ENCODE results near the gene CTIF. TPM values are rescaled to one million over a fixed set of nuclear protein-coding genes. Genes with fewer than 3 reads are reported as not detected.

The CTIF gene
- total RNA-seq, 1 experiment from 2014 or later, result 26.5 TPM

DNA sequence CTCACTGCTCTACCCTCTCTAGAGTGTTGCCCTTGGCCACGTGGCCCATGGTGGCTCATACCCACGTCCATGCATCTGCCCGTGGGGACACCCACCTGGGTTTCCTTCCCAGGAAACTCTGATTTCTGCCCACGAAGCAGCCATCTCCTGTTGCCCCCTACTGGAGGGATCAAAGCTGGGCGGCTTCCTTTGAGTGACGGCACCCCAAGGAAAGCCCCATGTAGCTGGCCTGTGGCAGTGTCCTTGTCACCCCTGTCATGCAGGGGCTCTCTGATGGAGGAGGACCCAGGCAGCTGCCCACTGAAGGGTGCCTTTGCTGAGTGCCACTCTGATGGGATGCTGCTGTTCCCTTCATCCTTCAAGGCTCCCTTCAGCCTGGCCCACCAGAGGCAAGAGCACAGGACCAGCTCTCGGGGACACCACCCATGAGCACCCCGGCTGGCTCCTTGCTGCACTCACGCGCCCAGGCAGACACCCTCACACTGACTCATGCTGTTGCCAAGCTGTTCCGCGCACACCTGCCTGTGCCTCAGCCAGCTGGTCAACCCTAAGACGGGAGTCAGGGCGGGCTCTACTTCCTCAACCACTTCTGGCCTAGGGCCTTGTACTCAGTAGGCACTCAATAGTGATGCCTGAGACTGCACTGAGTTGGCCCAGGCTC, 101.1 kb downstream of the CTIF start:
- Histone ChIP-seq H3K4me3 (ENCODE audit: low read depth in 2 of 2, low read length in 2 of 2) (no peak overlapping the region), H3K4me1 (ENCODE audit: control insufficient read depth, insufficient read depth, low read length) (no peaks in the 10 kb centered on the region; the same call in 1 of the 2 replicates), H3K36me3 (ENCODE audit: control insufficient read depth, insufficient read depth, low read length) (no peaks in the 10 kb centered on the region), H3K27ac (ENCODE audit: low read length) (no peak overlapping the region), H3K27me3 (ENCODE audit: control insufficient read depth, insufficient read depth, low read length) (no peaks in the 10 kb centered on the region), H3K9me3 (ENCODE audit: control insufficient read depth, insufficient read depth, low read depth, low read length) (no peaks in the 10 kb centered on the region)
- no peak for DNase-seq (ENCODE audit: low read depth, low spot score)
- CTCF ChIA-PET, result interaction anchor here (0.5 kb wide), 1 partner anchor 11 kb away, joined by 3 read pairs; no protein-coding TSS in a partner anchor
- ATAC-seq, result no peak
- in situ Hi-C loops (cut with HindIII; ENCODE audit: low pct_unique_long_range_greater_than_20kb, low sequenced_read_pairs), result no loop called here
- intact Hi-C loops (cut with micrococcal nuclease; ENCODE audit: unreplicated experiment), result no loop called here
- TF ChIP-seq SIN3A (IDR thresholded peaks at IDR 0.05; ENCODE audit: borderline replicate concordance, insufficient read depth, low read depth, low read length), result no peak
- TF ChIP-seq, protein P1, sequence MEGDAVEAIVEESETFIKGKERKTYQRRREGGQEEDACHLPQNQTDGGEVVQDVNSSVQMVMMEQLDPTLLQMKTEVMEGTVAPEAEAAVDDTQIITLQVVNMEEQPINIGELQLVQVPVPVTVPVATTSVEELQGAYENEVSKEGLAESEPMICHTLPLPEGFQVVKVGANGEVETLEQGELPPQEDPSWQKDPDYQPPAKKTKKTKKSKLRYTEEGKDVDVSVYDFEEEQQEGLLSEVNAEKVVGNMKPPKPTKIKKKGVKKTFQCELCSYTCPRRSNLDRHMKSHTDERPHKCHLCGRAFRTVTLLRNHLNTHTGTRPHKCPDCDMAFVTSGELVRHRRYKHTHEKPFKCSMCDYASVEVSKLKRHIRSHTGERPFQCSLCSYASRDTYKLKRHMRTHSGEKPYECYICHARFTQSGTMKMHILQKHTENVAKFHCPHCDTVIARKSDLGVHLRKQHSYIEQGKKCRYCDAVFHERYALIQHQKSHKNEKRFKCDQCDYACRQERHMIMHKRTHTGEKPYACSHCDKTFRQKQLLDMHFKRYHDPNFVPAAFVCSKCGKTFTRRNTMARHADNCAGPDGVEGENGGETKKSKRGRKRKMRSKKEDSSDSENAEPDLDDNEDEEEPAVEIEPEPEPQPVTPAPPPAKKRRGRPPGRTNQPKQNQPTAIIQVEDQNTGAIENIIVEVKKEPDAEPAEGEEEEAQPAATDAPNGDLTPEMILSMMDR (IDR thresholded peaks at IDR 0.05), result no peak; the same call in 1 of the 2 replicates
- TF ChIP-seq POLR2AphosphoS5 (IDR thresholded peaks at IDR 0.05; ENCODE audit: low read depth, low read length), result no peak
- TF ChIP-seq, protein P2, sequence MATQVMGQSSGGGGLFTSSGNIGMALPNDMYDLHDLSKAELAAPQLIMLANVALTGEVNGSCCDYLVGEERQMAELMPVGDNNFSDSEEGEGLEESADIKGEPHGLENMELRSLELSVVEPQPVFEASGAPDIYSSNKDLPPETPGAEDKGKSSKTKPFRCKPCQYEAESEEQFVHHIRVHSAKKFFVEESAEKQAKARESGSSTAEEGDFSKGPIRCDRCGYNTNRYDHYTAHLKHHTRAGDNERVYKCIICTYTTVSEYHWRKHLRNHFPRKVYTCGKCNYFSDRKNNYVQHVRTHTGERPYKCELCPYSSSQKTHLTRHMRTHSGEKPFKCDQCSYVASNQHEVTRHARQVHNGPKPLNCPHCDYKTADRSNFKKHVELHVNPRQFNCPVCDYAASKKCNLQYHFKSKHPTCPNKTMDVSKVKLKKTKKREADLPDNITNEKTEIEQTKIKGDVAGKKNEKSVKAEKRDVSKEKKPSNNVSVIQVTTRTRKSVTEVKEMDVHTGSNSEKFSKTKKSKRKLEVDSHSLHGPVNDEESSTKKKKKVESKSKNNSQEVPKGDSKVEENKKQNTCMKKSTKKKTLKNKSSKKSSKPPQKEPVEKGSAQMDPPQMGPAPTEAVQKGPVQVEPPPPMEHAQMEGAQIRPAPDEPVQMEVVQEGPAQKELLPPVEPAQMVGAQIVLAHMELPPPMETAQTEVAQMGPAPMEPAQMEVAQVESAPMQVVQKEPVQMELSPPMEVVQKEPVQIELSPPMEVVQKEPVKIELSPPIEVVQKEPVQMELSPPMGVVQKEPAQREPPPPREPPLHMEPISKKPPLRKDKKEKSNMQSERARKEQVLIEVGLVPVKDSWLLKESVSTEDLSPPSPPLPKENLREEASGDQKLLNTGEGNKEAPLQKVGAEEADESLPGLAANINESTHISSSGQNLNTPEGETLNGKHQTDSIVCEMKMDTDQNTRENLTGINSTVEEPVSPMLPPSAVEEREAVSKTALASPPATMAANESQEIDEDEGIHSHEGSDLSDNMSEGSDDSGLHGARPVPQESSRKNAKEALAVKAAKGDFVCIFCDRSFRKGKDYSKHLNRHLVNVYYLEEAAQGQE (IDR thresholded peaks at IDR 0.05; ENCODE audit: insufficient read depth in 1 of 2, low read depth in 2 of 2, low read length in 1 of 2), result no peak
- TF ChIP-seq TCF7L2 (IDR thresholded peaks at IDR 0.05; ENCODE audit: low read depth, low read length), result no peak
- no TSS peak for BruUV-seq (replicated peaks)
- POLR2A ChIA-PET, result no interaction called here

DNA sequence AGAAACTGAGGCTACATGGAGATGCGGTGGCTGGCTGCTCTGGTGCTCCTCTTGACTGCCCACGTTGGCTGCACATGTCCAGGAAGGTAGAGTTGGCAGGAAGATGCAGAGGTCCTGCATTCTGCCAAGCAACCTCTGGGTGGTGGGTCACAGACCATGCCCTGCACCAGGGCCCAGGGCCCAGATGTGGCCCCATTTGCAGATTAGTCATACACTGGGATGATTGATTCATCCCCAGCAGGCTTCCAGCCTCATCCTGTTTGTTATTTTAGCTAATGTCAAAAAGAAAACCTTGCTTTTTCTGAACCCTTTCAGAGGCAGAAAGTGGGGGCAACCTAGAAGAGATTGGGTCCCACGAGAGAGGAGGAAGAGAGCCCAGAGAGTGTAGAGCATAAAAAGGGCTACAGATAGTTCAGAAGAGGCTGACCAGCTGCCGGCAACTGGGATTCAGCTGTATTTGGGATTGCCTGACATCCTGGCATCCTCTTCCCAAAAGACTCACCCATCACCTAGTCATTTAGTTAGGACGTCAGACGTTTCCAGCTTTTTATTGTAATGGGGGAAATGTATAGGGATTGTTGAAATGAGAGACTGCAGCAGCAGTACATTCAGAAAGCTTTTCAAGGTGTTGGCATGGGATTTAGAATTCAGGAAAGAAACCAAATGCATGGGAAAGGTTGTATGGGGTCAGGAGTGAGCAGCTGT, 101.9 kb downstream of the CTIF start:
- POLR2A ChIA-PET, result no interaction called here
- H3K9me3 ChIP-seq (ENCODE audit: control insufficient read depth, insufficient read depth, low read depth, low read length), result no peaks in the 10 kb centered on the region
- no peaks in the 10 kb centered on the region for H3K36me3 ChIP-seq (ENCODE audit: control insufficient read depth, insufficient read depth, low read length)
- BruUV-seq (replicated peaks), result no TSS peak
- DNase-seq (ENCODE audit: low read depth, low spot score) (no peak), ATAC-seq (no peak)
- H3K4me3 ChIP-seq (ENCODE audit: low read depth in 2 of 2, low read length in 2 of 2), result no peak overlapping the region
- H3K27ac ChIP-seq (ENCODE audit: low read length), result no peak overlapping the region
- no peak for TF ChIP-seq TCF7L2 (IDR thresholded peaks at IDR 0.05; ENCODE audit: low read depth, low read length)
- no peak for TF ChIP-seq POLR2AphosphoS5 (IDR thresholded peaks at IDR 0.05; ENCODE audit: low read depth, low read length)
- TF ChIP-seq SIN3A (IDR thresholded peaks at IDR 0.05; ENCODE audit: borderline replicate concordance, insufficient read depth, low read depth, low read length), result no peak
- TF ChIP-seq, protein P2 (IDR thresholded peaks at IDR 0.05; ENCODE audit: insufficient read depth in 1 of 2, low read depth in 2 of 2, low read length in 1 of 2), result no peak
- TF ChIP-seq, protein P1 (IDR thresholded peaks at IDR 0.05), result no peak
- in situ Hi-C loops (cut with HindIII; ENCODE audit: low pct_unique_long_range_greater_than_20kb, low sequenced_read_pairs) (no loop called here), intact Hi-C loops (cut with micrococcal nuclease; ENCODE audit: unreplicated experiment) (no loop called here)
- H3K4me1 ChIP-seq (ENCODE audit: control insufficient read depth, insufficient read depth, low read length), result no peaks in the 10 kb centered on the region
- no peaks in the 10 kb centered on the region for H3K27me3 ChIP-seq (ENCODE audit: control insufficient read depth, insufficient read depth, low read length)
- CTCF ChIA-PET, result interaction anchor here (0.5 kb wide), 1 partner anchor 11 kb away, joined by 3 read pairs; no protein-coding TSS in a partner anchor
